Heart left ventricle (tissue), 16 donors: ENCODE data around the gene CYTH4. TPM values are rescaled to one million over a fixed set of nuclear protein-coding genes. Genes with fewer than 3 reads are reported as not detected.

Experiments
- ATAC-seq, 4 donors: fragments of 200-7000 bp; cut with Tn5 transposase; one replicate each; pipeline ENCODE4 v1.9.1; 2020 to 2022; ENCODE audit warnings: moderate library complexity in 4 of 4, mild to moderate bottlenecking in 3 of 4, moderate number of reproducible peaks in 1 of 4
- DNase-seq, 5 donors: peaks; one replicate each; pipeline ENCODE4 v3.0.0-alpha.2; 2020
- H3K27ac ChIP-seq, 12 donors: fragments of 200-600 bp; sonication (generic) in 4 of 12; one replicate each; pipeline versions ENCODE4 v1.5.0 to v1.8.0; 2016 to 2022; ENCODE audit warnings: mild to moderate bottlenecking in 2 of 12
- H3K27me3 ChIP-seq, 9 donors: fragments of 200-600 bp; sonication (generic) in 2 of 9; one replicate each; pipeline versions ENCODE4 v1.5.1 to v1.8.0; 2016 to 2022; ENCODE audit warnings: mild to moderate bottlenecking in 3 of 9
- H3K36me3 ChIP-seq, 9 donors: fragments of 200-600 bp; sonication (generic) in 2 of 9; one replicate each; pipeline versions ENCODE4 v1.5.0 to v1.8.0; 2018 to 2022; ENCODE audit warnings: mild to moderate bottlenecking in 2 of 9
- H3K4me1 ChIP-seq, 12 donors: fragments of 200-600 bp; sonication (generic) in 4 of 12; one replicate each; pipeline versions ENCODE4 v1.5.0 to v1.8.0; 2016 to 2022; ENCODE audit warnings: mild to moderate bottlenecking in 3 of 12
- H3K4me3 ChIP-seq, 12 donors: fragments of 200-600 bp; sonication (generic) in 4 of 12; one replicate each; pipeline versions ENCODE4 v1.5.0 to v1.8.0; 2017 to 2022; ENCODE audit warnings: mild to moderate bottlenecking in 9 of 12, moderate library complexity in 4 of 12
- H3K9me3 ChIP-seq, 12 donors: fragments of 200-600 bp; sonication (generic) in 4 of 12; one replicate each; pipeline versions ENCODE4 v1.5.0 to v1.8.0; 2016 to 2022; ENCODE audit warnings: mild to moderate bottlenecking in 1 of 12
- POLR2A ChIP-seq, 2 donors: fragments of 450-650 bp; IDR thresholded peaks; one replicate each; pipeline ENCODE4 v1.6.1; 2017; ENCODE audit warnings: antibody characterized with exemption in 2 of 2, mild to moderate bottlenecking in 2 of 2, moderate library complexity in 2 of 2
- WGBS, 4 donors: extraction: QIAGEN DNeasy Blood & Tissue Kit in 2 of 4; methylation state at CpG; one replicate each; pipeline versions ENCODE4 v1.1.5 to v1.1.7; 2013 to 2018; 5-methylcytosine and 5-hydroxymethylcytosine counted together
- intact Hi-C, 10 donors: fragments of 100-400 bp; cut with DNase I; formaldehyde crosslinking; loops; one replicate each; pipeline versions ENCODE4 v1.11.1 to v1.14.2; 2022
- polyA plus RNA-seq, 2 donors: library from polyadenylated mRNA; stranded (reverse); fragments of 200-250 nt; gene quantifications; one replicate each; pipeline ENCODE4 v1.2.3, GENCODE V29; 2013
- total RNA-seq, 9 donors: library from RNA; depleted of rRNA in 2 of 9; stranded (reverse); fragments of >200 nt in 2 of 9; fragmentation: NEBNext Ultra II Directional in 3 of 9; extraction: Animal tissue kit (Norgen Biotek cat#: 25700) in 3 of 9; gene quantifications; one replicate each; pipeline versions ENCODE4 v1.1.0 to v1.2.4, GENCODE V29; 2016 to 2023
- TF ChIP-seq, protein P1 (sequence below), 12 donors: fragments of 200-600 bp; sonication (generic) in 4 of 12; IDR thresholded peaks; one replicate each; pipeline versions ENCODE4 v1.5.0 to v1.8.0; 2018 to 2022; ENCODE audit warnings: antibody characterized with exemption in 12 of 12, mild to moderate bottlenecking in 5 of 12
- donor health status: ischemic (EF 13 %, LVEDD 7.1; RV severe dilation, severe dysfunction).
- donor health status: healthy with polysubstance abuse.
- donor health status: DM: no; HTN: yes; CAD: no.
- donor health status: DM: no; HTN: no; CAD: no.
- donor health status: ischemic (EF 25% LVEDD 6.9; RV normal size, moderate dysfunction).
- donor health status: ischemic (EF 25% LVEDD 5.7; RV mildly dilated, moderate dysfunction).
- donor health status: healthy.
- donor health status: DM: yes; HTN: yes; CAD: no.
- donor health status: ischemic (EF 35%, LVEDD 5.7; RV mildly dilated, moderate dysfunction).
- donor health status: nonischemic (EF 11% LVEDD 7.7; RV severe dilation, severe dysfunction).
- donor health status: DM: yes; HTN: yes; CAD: no.
- donor health status: PGD.
- donor health status: ischemic (EF 29% LVEDD 5.4; RV normal size, mild dysfunction).
- donor health status: nonischemic (EF 23%, LVEDD 6.1; RV moderate dilation, normal function).

The CYTH4 gene
- total and polyA plus RNA-seq, 11 donors = 2.4 to 57.8 (median 4.3) TPM

DNA sequence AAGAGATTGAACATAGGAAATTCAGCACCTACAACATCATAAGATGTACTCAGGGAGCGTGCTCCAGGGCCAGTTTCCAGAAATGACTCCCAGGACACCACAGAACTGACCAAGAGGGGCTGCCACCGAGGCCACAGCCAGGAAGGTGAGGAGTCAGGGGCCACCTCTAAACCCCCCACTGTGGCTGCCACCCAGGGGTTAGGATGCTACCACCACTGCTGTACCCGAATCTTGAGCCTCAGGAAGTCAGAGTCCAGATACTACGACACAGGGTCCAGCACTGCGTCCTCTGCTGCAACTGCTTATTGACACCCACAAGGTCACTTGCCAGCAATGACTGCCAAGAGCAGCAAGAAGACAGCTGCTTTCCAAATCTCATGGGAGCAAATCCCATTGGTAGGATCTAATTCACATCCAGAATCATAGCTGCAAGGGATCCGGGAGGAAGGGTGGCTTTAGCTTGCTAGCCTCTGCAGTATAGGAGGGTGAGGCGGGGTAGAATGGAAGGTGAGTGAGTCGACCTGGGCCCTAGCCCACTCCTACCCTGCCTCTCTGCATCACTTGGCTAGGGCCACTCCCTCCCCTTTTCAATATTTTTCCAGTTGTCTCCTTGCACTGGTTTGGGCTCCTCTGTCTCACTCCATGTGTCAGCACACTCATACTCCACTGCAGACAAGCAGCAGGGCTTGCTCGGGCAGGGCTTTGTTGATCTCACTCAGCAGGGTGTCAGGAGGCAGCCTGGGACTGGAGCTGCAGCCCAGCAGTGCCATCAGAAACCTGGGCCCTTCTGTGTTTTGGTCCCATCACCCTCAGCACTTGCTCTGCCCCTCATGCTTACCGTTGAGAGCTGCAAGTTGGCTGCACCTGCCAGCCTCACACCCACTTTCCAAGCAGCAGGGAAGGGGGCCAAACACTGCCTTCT, 18.1 kb upstream of the CYTH4 start:
- H3K4me1 ChIP-seq = peaks cover 0 to 46% (median 2%) of the 10 kb centered on the region in 12 donors
- intact Hi-C loops = loop anchor here in 5 of 10 donors (2.0 to 10.0 kb wide), 4 partner anchors 99 to 717 kb away; no protein-coding TSS in a partner anchor
- no peak for DNase-seq
- H3K9me3 ChIP-seq = peaks cover 0 to 17% (median 12%) of the 10 kb centered on the region in 12 donors
- ATAC-seq = no peak
- H3K4me3 ChIP-seq = no peak overlapping the region
- peaks cover 0 to 64% (median 13%) of the 10 kb centered on the region in 9 donors for H3K27me3 ChIP-seq
- 76 to 83% (median 82%) methylated on average over 10 of the region's 10 CpGs for WGBS, 4 donors
- no peak overlapping the region for H3K27ac ChIP-seq
- no peaks in the 10 kb centered on the region for H3K36me3 ChIP-seq
- no peak for TF ChIP-seq POLR2A (IDR thresholded peaks at IDR 0.05)
- TF ChIP-seq, protein P1, sequence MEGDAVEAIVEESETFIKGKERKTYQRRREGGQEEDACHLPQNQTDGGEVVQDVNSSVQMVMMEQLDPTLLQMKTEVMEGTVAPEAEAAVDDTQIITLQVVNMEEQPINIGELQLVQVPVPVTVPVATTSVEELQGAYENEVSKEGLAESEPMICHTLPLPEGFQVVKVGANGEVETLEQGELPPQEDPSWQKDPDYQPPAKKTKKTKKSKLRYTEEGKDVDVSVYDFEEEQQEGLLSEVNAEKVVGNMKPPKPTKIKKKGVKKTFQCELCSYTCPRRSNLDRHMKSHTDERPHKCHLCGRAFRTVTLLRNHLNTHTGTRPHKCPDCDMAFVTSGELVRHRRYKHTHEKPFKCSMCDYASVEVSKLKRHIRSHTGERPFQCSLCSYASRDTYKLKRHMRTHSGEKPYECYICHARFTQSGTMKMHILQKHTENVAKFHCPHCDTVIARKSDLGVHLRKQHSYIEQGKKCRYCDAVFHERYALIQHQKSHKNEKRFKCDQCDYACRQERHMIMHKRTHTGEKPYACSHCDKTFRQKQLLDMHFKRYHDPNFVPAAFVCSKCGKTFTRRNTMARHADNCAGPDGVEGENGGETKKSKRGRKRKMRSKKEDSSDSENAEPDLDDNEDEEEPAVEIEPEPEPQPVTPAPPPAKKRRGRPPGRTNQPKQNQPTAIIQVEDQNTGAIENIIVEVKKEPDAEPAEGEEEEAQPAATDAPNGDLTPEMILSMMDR (IDR thresholded peaks at IDR 0.05) = no peak

DNA sequence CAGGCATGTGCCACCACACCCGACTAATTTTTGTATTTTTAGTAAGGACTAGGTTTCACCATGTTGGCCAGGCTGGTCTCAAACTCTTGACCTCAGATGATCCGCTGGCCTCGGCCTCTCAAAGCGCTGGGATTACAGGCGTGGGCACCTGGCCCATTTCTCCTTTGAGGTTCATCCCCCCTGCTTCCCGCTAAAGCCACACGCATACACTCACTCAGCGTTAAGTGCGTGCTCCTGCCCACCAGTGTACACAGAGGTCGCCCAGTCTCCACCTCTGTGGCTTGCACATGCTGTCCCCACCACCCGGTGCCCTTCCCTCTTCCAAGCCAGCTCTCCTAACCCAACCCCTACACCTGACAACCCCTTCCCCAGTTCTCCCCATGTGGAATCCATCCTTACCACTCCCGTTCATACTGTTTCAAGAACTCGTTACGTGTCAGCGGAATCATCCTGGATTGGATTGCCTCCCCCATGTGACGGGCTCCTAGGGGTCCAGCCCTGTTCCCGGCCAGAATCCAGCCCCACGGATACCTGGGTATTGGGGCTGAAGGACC, 15.7 kb upstream of the CYTH4 start:
- intact Hi-C loops = loop anchor here in 2 of 10 donors (5.0 to 10.0 kb wide), 2 partner anchors 102 to 191 kb away; no protein-coding TSS in a partner anchor
- TF ChIP-seq POLR2A (IDR thresholded peaks at IDR 0.05) = no peak
- TF ChIP-seq, protein P1 (IDR thresholded peaks at IDR 0.05) = no peak
- H3K4me3 ChIP-seq = peak overlapping the region in 9 of 12 donors; percentile 25 to 61 (median 44)
- DNase-seq (no peak), ATAC-seq (peak in 3 of 4 donors; percentile 11 to 21 (median 16))
- peaks cover 0 to 49% (median 0%) of the 10 kb centered on the region in 12 donors for H3K4me1 ChIP-seq
- H3K27ac ChIP-seq = peak overlapping the region in 1 of 12 donors; percentile 94
- no peaks in the 10 kb centered on the region for H3K36me3 ChIP-seq
- 47 to 50% (median 48%) methylated on average over 18 of the region's 18 CpGs for WGBS, 4 donors
- peaks cover 0 to 46% (median 5%) of the 10 kb centered on the region in 9 donors for H3K27me3 ChIP-seq
- peaks cover 0 to 17% (median 12%) of the 10 kb centered on the region in 12 donors for H3K9me3 ChIP-seq

- H3K36me3 ChIP-seq = no peaks in the 10 kb centered on the region
- peaks cover 0 to 55% (median 0%) of the 10 kb centered on the region in 12 donors for H3K4me1 ChIP-seq
- intact Hi-C loops = loop anchor here in 2 of 10 donors (5.0 to 10.0 kb wide), 2 partner anchors 102 to 190 kb away; no protein-coding TSS in a partner anchor
- ATAC-seq = peak; percentile 42 to 73 (median 72)
- peaks cover 0 to 17% (median 12%) of the 10 kb centered on the region in 12 donors for H3K9me3 ChIP-seq
- peak; percentile 32 to 81 (median 51) for DNase-seq
- H3K4me3 ChIP-seq = peak overlapping the region in 10 of 12 donors; percentile 25 to 61 (median 44)
- H3K27ac ChIP-seq = peak overlapping the region in 4 of 12 donors; percentile 5 to 94 (median 48)
- 12 to 13% (median 12%) methylated on average over 20 to 22 of the region's 22 CpGs for WGBS, 4 donors
- no peak for TF ChIP-seq POLR2A (IDR thresholded peaks at IDR 0.05)
- TF ChIP-seq, protein P1 (IDR thresholded peaks at IDR 0.05) = peak; percentile 37 to 80 (median 66)
- H3K27me3 ChIP-seq = peaks cover 0 to 41% (median 3%) of the 10 kb centered on the region in 9 donors
Measured at GRCh38 chr22:37267135-37267587, 15.1 kb upstream of the CYTH4 start.
